HT-29 (cell line): ENCODE data around the gene FAM229A. TPM values are rescaled to one million over a fixed set of nuclear protein-coding genes. Genes with fewer than 3 reads are reported as not detected.
"Not testable (repeated sequence)": the region's sequence is repeated elsewhere in the genome, so short reads cannot be mapped to it uniquely, and the experiment has no call there.

ENCODE experiments used
- DNase-seq: peaks from one replicate; pipeline ENCODE4 v3.0.0-alpha.2; 2015; ENCODE audit warnings: low spot score
- total RNA-seq: library from RNA; depleted of rRNA; stranded (reverse); fragments of >200 nt; shearing (Covaris generic); gene quantifications from 2 replicates; pipeline ENCODE4 v1.2.3, GENCODE V29; 2014

FAM229A gene
- total RNA-seq, 1 experiment from 2014 or later, result 2.6 TPM

DNA sequence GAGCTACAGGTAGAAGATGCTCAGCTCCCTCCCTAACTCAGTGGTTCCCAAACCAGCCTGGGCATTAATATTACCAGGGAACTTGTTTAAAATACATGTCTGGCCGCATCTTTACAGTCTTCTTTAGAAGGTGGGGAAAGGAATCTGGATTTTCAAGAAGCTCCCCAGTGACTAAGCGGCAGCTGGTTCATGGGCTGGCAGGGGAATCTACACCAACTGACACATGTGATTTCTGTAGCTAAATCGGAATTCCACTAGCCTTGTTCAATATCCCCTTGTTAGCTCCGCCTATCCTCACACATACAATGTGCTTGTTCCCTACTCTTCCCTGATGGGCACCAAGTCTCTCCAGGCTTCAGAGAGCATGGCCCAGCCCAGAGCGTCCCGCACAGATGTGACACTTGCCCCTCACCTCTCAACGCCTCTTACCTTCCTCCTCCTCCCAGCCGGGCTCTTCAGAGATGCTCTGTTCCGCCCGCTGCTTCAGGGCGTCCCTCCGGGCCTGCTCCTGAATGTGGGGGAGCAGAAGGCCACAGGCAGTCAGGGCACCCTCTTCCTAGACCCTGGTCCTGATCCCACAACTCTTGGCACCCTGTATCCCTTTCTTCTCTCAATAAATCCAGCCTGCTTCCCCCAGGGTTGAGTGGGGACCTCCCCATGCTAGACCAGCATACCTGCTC is 15.4 kb upstream of the FAM229A start:
- no peak for DNase-seq

DNA sequence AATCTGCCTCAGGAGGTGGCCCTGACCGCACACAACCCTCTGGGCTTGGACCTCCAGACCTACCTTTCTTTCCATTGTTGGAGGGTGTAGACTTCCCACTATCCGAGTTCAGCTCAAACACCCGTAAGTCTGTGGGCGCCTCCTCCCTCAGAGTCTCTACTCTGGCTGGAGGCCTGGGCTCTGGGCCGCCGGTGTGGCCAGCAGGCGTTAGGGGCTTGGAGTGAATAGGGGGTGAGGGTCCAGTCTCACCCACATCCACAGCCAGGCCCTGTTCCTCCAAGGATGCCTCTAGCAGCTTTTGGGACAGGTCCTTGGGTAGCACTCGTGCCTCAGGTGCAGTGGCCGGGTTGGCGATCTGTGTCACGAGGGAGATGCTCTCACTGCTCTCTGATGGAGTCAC is 13.9 kb upstream of the FAM229A start:
- DNase-seq, result no peak

DNA sequence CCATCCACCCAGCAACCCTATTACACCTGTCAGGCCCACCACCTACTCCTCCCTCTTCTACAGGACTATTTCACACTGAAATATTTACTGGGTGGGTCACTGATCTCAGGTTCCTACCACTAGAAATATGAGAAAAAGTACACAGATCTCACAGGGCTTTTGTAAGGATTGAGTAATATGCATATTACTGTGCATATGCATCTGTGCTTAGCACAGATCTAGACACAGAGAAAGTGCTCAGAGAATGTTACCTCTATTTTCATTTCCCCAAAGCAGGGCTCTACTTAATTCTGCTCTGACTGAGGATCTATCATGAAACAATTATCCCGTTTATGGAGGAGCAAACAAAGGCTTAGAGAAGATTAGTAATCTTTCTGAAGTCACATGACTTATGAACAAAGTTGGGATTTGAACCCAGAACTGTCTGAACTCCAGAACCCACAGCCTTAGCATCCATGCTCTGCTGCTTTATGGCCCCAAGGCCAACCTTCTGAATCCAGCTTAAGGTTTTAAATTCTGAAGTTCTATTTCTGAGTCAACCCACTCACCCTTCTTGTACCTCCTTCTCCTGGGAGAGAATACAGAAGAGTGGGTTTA is 11.8 kb upstream of the FAM229A start:
- DNase-seq, result no peak

- no peak for DNase-seq
Measured at GRCh38 chr1:32372149-32372756, 10.0 kb upstream of the FAM229A start.

DNA sequence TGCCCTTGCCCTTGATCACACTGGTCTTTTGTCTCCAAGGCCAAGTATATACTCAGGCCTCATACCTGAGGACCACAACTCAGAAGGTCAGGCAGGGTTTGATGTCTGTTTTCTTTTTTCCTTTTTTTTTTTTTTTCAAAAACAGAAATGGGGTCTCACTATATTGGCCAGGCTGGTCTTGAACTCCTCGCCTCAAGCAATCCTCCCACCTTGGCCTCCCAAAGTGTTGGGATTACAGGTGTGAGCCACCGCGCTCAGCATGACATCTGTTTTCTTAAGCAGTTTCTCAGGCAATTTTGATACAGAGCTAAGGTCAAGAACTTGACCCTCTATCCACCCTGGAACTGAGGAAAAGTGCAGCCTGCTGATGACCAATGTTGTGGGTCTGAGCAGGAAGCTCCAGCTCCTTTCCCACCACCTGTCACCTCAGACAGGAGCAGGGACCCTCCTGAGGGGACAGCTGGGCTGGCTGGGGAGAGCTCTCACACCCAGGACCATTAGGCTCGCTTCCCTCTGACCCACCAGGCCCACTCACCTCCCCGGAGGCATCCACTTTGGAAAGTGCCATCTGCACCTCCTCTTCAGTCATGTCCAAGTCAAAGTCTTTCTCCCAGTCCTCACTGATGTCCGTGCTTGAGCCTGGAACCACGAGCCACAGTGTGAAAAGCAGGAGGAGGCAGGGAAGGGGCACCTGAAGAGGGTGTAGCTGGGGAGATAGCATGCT is 5.8 kb upstream of the FAM229A start:
- DNase-seq, result no peak

DNA sequence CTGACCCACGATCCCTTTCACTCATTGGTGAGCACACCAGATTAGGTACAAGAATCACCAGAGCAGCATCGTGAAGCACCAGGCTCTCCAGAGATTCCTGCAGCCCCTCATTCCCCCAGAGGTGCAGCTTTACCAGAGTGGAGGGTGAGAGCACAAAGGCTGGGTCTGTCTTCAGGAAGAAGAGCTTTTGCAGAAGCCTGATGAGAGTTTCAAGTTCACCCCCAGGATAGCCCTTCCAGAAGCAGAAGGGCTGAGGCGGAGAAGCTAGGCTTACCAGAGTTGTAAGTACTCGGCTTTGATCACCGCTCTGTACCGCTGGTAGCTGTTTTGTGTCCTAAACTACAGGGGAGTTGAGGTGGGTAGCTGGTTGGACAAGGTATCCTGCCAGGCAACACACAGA is 3.2 kb upstream of the FAM229A start:
- DNase-seq, result no peak

DNA sequence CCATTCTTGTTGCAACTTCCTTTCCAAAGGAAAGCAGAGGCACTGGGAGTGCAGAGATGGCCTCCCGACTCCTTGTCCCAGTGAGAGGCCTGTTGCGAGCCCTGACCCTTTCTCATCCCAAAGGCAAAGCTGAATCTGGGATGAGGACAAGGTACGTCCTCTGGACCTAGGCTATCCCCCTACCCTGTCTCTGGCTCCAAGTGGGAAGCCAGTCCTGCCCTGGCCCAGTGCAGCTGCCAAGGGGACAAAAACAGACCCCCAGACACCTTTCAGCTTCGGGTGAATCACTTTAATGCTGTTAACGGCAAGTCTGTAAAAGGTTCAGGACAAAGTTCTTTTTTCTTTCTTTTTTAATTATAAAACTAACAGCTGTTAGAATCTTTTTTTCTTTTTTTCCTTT is 2.6 kb upstream of the FAM229A start:
- DNase-seq, result no peak

DNA sequence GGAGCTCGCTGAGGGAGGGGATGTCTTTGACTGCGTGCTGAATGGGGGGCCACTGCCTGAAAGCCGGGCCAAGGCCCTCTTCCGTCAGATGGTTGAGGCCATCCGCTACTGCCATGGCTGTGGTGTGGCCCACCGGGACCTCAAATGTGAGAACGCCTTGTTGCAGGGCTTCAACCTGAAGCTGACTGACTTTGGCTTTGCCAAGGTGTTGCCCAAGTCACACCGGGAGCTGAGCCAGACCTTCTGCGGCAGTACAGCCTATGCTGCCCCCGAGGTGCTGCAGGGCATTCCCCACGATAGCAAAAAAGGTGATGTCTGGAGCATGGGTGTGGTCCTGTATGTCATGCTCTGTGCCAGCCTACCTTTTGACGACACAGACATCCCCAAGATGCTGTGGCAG is 1.4 kb upstream of the FAM229A start:
- DNase-seq, result no peak

GRCh38 chr1:32361674-32362473 is 411 bp downstream of the FAM229A start:
- peak; percentile 38 for DNase-seq

DNA sequence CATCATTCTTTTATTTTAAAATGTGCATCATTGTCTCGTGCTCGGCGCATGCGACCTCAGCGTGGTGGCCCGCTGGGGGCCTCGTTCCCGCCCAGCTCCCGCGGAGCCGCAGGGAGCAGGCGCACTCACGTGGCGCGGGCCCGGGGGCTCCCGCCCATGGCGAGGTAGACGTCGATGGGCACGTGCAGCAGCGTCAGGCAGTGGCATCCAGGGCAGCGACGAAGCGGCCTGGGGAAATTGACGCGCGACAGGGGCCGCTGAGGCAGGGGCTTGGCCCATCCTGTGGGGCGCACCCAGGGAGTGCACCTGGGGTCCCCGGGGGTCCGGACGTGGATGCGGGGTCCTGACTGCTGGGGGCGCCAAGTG is 994 bp downstream of the FAM229A start:
- no peak for DNase-seq

- no peak for DNase-seq
Measured at GRCh38 chr1:32358435-32358834, 3.9 kb downstream of the FAM229A start.

GRCh38 chr1:32357614-32358013 is 4.7 kb downstream of the FAM229A start:
- DNase-seq, result no peak

DNA sequence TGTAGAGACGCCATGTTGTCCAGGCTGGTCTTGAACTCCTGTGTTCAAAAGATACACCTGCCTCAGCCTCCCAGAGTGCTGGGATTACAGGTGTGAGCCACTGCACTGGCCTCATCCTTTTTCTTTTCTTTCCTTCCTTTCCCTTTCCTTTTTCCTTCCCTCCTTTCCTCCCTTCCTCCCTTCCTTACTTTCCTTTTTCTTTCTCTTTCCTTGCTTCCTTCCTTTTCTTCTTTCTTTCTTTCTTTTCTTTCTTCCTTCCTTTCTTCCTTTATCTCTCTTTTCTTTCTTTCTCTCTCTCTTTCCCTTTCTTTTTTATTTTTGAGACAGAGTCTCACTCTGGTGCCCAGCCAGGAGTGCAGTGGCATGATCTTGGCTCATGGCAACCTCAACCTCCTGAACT is 5.8 kb downstream of the FAM229A start:
- no peak for DNase-seq

DNA sequence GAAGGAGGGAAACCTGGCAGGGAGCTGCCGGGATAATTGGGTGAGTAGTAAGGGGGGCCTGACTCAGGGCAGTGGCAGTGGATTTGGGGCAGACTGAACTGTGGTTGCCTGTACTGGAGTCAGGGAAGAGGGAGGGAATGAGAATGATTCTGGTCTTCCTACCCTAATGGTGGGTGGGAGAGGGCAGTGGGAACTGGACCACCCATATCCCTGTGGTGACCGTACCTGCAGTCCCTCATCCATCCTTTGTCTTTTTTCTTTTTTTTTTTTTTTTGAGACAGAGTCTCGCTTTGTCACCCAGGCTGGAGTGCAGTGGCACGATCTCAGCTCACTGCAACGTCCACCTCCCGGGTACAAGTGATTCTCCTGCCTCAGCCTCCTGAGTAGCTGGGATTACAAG is 6.5 kb downstream of the FAM229A start:
- DNase-seq, result not testable (repeated sequence)

GRCh38 chr1:32353886-32354570 is 8.3 kb downstream of the FAM229A start:
- no peak for DNase-seq

DNA sequence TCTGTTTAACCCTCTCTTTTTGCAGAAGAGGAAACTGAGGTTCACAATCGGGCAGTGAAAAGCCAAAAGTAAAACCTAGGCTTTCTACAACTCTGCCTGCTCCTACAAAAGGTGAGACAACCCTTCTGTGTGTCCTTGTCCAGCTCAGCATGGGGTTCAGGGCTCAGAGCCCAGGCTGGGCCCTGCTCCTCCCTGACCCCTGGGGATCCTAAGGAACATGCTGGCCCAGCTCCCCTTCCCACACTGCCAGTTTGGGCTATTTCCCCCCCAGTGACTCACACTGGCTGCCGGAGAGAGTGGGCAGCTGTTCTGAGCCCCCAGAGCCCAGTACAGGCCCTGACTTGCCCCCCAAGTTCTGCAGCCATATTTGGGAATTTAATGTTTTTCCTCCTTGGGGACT is 8.9 kb downstream of the FAM229A start:
- no peak for DNase-seq

- DNase-seq, result no peak
Measured at GRCh38 chr1:32352831-32353383, 9.4 kb downstream of the FAM229A start.

- no peak for DNase-seq
Measured at GRCh38 chr1:32352239-32352745, 10.0 kb downstream of the FAM229A start.

- peak; percentile 89 for DNase-seq
Measured at GRCh38 chr1:32351399-32352238, 10.7 kb downstream of the FAM229A start.
